SKM-1 (cell line): ENCODE data around the gene PHKA1.
"Not testable (repeated sequence)": the region's sequence is repeated elsewhere in the genome, so short reads cannot be mapped to it uniquely, and the experiment has no call there.

Experiments used
- DNase-seq: peaks from one replicate; lab custom pipeline; 2025; ENCODE audit not compliant: unreplicated experiment; lab: John Stamatoyannopoulos, UW

PHKA1 gene

DNA sequence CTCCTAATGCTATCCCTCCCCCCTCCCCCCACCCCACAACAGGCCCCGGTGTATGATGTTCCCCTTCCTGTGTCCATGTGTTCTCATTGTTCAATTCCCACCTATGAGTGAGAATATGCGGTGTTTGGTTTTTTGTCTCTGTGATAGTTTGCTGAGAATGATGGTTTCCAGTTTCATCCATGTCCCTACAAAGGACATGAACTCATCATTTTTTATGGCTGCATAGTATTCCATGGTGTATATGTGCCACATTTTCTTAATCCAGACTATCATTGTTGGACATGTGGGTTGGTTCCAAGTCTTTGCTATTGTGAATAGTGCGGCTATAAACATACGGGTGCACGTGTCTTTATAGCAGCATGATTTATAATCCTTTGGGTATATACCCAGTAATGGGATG lies 44.6 kb downstream of the PHKA1 start:
- not testable (repeated sequence) for DNase-seq

DNA sequence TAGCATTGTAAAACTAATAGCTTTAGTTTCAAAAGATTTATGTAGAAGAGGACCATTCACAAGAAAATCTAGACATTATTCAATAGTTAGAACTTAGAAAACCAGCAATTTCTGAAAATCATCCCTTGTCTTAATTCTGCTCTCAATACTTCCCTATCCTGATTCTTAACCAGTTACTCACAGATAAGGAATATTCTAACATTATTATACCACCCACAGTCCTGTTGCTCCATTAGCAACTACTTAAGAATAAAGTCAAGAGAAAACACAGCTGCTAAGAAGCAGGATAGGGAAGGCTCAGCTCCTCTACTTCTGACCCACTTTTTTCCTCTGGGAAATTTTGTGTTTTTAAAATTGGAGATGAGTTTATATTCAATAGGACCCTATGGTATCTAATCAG lies 47.7 kb downstream of the PHKA1 start:
- no peak for DNase-seq

DNA sequence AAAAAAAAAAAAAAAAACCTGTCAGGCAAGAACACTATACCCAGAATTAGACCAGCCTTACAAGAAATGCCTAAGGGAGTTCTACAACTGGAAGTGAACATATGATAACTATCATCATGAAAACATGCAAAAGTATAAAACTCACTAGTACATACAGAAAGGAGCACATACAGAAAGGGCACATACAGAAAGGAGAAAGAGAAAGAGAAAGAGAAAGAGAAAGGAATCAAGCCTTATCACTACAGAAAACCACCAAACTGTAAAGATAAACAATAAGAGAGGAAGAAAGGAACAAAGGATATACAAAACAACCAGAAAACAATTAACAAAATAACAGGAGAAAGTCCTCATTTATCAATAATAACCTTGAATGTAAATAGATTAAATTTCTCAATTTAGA lies 50.4 kb downstream of the PHKA1 start:
- no peak for DNase-seq

DNA sequence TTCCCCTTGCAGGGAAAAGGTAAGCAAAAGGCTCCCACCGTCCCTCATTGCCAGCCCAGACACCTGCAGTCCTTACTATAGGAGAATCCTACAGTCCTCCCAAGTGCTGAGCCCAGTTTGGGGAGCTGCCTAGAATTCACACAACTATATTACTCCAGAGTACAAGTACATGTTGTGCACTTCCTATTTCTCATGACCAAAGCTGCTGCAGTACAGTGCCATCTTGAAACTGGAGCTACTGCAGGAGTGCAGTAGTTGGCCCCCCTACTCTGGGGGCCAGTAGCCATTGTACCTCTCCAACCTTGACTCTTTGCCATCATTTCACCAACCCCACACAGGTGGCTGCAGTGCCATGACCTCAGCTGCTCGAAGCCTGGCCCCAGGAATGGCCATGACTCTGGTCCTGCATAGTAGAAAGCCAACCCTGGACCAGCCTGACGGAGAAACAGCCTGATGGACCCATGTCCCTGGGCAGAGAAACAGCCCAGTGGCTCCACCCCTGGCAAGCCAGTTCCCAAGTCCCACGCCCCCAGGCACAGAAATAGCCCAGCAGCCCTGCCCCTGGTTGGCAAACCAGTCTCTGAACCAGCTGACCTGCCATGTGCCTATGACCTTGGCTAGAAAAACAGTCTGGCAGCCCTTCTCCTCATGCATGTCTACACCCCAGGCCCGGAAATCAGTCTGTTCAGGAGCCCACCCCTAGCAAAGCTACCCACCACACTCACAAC lies 51.9 kb downstream of the PHKA1 start:
- no peak for DNase-seq

DNA sequence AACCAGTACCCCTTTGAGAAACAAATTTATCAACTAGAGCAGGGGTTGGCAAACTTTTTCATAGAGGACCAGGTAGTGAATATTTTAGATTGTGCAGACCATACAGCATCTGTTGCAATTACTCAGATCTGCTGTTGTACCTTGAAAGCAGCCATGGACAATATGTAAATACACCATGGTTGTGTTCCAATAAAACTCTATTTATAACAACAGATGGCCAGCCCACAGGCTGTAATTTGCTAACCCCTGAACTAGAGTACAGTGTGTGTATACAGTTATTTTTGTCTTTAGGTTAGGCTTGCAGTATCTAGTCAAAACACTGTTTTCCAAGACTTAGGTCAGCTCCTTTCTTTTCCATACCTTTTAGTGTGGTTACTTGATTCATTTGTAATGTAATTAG lies 54.4 kb downstream of the PHKA1 start:
- DNase-seq = no peak

DNA sequence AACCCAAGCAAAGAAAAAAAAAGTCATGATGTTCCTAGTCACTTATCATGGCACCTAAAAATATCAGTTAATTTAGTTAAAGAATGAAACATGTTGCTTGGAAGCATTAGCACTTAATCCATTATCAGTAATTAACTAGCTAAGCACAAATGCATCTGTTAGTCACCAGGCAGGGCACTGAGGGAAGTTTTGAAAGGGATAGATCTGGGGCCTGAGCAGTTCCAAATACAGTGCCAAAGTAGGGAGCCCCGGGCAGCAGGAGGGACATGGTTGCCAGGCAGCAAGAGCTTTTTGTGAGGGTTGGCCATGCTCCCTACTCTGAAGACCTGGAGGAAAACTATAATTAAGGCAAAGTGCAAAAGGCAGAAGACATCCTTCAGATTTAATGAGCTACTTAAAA lies 62.0 kb downstream of the PHKA1 start:
- no peak for DNase-seq

DNA sequence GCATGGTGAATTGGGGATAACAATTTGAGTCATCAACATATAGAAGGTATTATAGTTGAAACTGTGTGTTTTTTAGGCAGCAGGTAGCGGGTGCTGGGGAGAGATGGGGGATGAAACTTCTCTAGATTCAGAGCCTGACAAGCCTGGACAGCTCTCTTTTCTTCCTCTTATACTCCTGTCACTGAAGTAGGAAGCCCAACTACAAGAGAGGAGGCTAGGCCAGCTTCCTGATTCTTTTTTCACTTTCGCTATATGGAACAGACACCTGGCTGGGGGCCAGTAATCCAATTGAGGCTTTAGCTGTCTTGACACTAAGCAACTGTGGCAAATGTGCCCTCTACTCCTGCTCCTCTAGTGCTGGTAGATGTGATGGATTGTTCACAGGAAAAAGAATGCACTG lies 69.2 kb downstream of the PHKA1 start:
- no peak for DNase-seq

DNA sequence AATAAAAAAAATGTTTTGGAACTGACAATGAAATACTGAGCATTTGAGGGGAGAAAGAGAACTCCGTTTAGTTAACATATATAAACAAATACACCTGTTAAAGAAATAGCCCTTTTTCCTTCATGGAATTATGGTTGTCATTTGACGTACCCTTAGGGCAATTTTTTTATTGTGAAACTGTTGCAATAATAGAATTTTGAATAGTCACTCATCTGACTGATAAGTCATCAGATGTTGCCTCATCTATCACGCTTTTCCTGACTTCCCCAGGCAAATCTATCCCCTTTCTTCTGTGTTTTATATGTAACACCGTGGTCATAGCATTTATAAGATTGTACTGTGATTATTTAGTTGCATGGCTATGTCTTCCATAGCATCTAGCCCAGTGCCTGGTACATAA lies 72.5 kb downstream of the PHKA1 start:
- DNase-seq = no peak

DNA sequence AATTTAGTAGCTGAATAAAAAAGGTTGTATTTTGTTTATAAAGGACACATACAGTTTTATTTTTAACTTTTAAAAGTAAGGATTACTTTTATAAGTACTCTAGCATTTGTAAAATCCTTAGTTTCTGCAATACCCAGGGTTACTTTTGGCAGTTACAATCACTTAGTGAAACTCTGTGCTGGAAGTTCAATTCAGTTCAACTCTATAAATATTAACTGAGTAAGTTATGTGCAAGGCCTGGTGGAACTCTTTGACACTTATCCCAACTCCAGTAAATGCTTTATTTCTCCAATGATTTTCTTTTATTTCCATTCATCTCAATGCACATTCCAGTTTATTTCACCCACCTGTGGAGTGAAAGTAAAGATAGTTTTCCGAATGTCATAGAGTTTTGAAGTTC lies 78.2 kb downstream of the PHKA1 start:
- DNase-seq = no peak

DNA sequence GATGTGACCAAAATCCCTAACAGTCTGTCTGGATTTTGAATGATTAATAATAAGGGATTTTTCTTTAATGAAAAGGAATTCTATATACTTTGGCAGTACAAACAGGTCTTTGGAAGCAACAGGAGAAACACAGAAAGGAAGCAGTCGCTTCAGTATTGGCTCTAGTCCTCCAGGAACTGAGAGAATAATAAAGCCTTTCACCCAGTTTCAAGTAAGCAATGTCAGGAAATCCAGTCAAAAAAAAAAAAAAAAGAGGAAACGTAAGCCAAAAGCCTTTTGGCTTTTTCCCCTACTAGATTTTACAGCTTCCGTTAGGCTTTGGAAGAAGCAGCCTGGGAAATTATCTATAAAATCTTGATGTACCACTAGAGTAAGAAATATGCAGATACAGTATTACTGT lies 79.8 kb downstream of the PHKA1 start:
- DNase-seq = no peak

DNA sequence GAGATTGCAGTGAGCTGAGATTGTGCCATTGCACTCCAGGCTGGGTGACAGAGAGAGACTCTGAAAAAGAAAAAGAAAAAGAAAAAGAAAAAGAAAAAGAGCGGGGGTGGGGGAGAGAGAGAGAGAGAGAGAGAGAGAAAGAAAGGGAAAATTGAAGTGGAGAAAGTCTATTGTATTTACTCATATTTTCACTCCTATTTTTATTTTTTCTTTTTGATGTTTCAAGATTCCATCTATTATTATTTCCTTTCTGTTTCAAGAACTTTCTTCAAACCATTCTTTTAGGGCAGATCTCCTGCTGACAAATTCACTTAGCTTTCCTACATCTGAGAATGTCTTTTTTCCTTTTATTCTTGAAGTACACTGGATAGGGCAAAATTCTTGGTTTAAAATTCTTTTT lies 83.9 kb downstream of the PHKA1 start:
- no peak for DNase-seq

DNA sequence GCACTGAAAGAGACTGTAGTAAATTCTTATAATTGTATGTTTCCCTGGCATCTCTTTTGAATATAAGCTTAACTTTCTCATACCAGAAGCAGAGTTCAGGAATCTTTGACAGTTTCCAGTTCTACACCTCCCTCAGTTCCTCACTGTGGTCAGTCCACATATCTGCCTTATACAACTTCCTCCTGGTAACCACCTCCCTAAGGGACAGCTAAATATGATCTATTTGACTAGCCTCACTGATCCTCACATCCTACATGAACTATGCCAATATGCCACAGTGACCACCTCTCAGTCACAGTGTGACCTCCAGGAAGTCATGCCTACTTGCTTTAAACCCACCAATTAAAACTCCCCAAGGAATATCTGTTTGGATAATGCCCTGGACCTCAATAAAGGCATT lies 89.9 kb downstream of the PHKA1 start:
- DNase-seq = no peak

DNA sequence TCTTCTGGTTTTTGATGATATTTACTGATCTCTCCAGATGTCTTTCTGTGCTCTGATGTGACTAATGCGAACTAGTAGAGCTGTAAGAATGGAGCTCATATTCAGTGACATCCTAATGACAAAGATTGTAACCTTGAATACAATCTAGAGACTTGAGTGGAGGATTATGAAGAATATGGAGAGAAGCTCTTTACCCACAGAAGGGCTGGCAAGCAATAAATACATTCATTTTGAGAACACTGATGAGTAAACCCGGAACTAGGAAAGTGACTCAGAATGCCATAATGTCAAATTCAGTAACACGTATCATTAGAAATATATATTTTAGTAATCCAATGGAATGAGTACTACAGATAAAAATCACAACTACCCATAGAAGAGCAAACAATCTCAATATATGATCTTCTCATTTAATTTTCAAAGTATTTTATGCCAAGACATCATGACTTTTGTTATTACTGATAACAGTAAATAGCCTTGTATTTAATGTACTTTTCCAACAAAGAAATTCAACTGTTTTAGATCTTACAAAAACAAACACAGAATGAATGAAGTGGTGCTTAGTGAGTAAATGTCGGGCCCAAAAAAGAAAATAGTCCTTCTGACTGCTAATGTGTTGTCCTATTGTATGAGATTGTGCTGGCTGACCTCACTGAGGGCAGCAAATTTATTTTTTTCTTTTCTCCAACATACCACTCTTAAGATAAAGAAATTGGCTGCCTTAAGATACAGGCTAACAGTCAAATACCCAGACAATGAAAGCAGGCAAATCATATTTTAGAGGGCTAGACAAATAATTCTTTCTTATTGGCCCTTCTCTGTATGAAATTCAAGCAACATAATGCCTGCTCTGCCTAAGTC lies 92.3 kb downstream of the PHKA1 start:
- no peak for DNase-seq

DNA sequence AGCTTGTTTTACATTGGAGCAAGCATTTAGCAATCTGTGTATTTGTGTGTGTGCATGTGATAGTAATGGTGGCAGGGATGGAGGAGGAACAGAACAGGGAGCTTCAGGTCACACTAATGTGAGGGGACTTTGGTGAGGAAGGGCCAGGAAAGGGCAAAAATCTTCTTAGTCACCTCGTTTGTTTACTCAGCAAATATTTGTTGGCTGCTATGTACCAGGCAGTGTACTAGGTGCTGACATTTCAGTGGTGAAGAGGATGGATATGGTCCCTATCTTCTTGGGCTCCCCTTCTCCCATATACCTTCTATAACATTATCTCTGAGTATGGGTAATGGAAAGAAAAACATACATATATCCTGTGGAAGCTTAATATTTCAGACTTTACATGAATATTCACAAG lies 92.9 kb downstream of the PHKA1 start:
- no peak for DNase-seq

DNA sequence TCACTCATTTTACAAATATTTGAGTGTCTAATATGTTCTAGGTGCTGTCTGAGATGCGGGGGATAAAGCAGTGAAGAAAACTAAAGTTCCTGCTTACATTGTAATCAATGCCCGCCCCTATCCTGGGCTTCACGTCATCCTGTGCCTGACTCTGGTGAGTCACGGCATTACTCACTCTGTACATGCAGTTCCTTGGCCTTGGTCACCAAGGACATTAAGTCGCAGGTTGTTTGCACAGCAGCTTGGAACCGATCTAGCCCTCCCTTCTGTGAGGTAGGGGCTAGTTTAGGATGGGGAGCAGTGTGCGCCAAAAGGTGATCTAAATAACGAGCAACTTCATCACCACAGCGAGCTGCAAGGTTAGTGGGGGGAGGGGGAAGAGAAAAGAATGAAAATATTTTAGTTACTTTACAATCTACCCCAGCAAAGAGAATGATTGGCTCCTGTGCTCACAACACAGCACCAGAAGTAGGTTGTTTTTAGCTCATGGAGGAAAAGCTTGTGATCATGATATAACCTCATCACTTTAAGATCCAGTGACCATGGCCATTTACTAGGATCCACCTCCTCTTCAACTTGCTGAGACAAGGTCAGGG lies 93.5 kb downstream of the PHKA1 start:
- DNase-seq = no peak

DNA sequence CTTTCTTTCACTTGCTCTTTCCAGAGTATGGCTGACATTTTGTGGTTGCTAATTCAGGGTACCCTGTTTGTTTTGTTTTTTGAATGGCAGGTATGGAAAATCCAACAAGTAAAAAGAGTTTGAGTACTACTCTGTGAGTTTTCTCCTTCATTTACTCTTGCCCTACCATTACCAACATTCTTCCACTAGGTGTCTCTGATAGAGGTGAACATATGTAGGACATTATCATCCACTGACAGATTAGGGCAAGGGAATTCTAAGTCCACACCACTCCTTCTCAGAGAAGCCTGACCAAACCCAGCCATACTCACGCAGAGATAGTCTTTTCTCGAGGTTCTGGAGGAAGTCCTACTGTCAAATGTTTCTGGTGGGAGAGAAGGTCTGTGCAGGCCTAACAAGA lies 104.8 kb downstream of the PHKA1 start:
- DNase-seq = no peak

DNA sequence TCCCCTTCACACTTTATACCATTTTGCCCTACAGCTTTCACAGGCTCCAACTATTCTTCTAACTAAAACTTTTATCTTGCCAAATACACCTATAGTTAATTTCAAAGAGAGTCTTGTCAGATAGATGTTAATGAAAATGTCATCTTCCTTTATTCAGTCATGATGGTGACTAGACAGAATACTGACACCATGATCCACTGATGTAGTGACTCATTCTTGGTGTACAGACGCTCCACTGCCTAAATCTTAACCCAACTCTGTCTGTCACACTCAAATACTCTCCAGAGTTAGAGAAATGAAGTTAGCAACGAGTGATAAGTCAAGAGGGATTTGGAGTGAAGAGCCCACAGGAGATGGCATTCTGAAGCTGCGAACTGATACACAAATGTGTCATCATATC lies 109.4 kb downstream of the PHKA1 start:
- no peak for DNase-seq

DNA sequence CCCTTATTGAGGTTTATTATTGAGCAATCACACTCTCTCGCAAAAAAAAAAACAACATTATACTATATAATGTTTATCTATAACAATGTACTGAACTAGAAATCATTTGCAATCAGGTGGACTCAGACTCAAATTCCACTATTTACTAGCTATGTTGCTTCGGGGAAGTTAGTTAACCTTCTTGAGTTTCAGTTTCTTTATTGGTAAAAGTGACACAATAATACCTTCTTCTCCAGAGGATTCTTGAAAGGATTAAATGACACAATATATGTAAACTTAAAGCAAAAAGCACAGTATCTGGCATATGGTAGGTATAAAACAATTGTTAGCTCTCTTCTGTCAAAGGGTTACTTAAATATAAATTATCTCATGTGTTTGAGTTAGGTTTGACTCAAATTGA lies 110.0 kb downstream of the PHKA1 start:
- no peak for DNase-seq

DNA sequence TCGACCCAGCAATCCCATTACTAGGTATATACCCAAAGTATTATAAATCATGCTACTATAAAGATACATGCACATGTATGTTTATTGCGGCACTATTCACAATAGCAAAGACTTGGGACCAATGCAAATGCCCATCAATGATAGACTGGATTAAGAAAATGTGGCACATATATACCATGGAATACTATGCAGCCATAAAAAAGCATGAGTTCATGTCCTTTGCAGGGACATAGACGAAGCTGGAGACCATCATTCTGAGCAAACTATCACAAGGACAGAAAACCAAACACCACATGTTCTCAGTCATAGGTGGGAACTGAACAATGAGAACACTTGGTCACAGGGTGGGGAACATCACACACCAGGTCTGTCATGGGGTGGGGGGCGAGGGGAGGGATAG lies 123.1 kb downstream of the PHKA1 start:
- not testable (repeated sequence) for DNase-seq

DNA sequence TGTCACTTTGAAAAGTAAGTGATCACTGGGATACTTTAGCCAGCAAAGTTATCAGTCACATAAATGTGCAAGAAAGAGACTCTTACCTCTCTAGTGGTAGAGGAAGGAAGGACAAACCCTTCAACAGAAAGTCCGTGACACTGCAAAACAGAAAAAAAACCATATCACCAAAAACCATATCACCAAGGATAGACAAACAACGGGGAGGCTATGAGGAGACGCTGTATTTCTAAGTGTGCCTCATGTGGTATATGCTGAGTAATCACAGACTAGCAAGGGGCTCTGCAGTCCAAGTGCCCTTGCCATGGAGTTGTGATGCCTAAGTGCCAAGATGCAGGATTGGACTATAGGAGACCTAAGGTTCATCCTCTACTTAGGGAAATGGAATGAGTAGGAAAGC lies 129.9 kb downstream of the PHKA1 start:
- no peak for DNase-seq

DNA sequence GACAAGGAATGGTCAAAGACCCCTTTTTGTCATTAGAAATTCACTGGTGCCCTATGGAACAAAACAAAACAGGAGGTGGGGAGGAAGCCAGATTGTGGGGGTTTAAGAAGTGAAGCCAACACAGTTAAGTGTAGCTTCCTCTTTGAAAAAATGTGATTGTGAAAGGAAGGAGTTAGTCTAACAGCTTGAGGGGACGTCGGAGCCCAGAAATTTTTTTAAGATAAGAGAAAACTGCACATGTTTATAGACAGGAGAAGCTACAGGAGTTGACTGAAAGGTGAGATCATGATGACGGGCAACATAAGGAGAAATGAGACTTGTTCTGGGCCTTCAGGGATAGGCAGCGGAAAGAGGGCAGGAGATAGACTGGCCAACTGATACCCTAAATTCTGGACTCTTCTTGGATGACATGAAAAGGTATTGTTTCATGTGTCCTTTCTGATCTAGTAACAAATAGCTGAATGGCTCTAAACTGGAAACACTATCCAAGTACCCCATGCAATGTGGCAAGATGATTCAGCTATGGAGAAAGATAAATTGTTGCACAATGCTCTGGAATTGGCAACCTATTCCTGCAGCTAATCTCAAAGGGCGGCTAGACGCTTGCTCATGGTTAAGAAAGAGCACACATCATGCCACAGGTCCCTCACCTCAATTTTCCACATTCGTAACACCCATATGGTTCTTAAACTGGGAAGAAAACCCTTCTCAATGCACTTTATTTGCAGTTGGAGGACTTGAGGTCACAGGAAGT lies 137.8 kb downstream of the PHKA1 start:
- peak; percentile 5 for DNase-seq

DNA sequence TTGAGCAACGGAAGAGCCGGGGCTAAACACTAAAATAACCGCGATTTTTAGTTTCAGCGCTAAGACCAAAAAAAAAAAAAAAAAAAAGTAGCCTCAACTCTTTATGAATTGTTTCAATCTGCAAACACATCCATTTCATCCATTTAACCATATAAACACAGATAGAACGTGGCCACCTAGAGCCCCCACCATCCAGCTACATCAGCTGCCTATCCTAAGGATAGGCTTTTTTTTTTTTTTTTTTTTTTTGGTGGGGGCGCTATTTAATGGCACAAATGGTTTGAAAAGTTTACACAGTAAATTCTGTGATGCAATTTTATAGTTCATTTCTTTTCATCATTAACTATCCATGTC lies 141.0 kb downstream of the PHKA1 start:
- no peak for DNase-seq
